GM12801 (cell line): ENCODE data around the gene MSH6.

Experiments used
- CTCF ChIP-seq: IDR thresholded peaks from one replicate; pipeline ENCODE4 v1.5.1; 2011; ENCODE audit warnings: control low read depth; ENCODE audit not compliant: insufficient read length; ENCODE audit errors: extremely low read depth

Gene MSH6

GRCh38 chr2:47850198-47850597 lies 67.3 kb downstream of the MSH6 start:
- no peak for TF ChIP-seq CTCF
